Activated CD4-positive, alpha-beta T cell treated with anti-CD3 and anti-CD28 coated beads, Interleukin-10, Interleukin-2, amounts not matched to agents 100 ng/mL and 50 ng/mL, durations not matched to agents 16 hours and 8 hours (primary cell): ENCODE results near the gene NDFIP2.

Source experiments
- DNase-seq: peaks from one replicate; pipeline ENCODE4 v3.0.0-alpha.2; 2020

The NDFIP2 gene

DNA sequence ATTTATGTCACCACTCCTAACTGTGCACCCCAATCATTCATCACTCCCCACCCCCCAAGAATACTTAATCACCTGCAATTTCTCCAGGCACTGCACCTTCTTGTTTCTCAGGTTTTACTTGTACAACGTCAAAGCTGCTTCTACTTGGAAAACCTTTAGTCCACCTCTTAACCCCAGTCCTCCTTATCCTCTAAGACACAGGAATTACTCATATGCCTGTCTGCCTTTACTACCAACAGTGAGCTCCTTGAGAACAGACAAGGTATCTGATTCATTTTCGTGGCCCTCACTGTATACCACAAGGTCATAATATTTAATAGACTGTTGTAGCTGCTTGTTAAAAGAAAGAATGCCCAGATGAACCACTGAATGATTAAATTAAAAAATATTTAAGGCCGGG lies 21.0 kb upstream of the NDFIP2 start:
- no peak for DNase-seq

DNA sequence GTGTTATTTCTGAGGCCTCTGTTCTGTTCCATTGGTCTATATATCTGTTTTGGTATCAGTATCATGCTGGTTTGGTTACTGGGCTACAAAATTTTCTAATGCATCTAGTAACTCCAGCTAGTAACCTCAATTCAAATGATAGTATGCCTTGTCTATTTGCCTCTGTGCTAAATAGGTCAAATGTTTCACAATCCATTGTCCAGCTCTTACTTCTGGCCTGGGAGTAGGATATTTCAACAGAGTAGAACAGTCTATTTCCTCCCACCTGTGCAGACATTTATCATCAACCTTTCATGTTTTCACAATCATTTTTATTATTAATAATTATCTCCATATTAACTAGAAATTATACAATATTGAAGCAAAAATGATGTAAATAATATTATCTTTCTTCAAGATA lies 18.1 kb upstream of the NDFIP2 start:
- DNase-seq = no peak

DNA sequence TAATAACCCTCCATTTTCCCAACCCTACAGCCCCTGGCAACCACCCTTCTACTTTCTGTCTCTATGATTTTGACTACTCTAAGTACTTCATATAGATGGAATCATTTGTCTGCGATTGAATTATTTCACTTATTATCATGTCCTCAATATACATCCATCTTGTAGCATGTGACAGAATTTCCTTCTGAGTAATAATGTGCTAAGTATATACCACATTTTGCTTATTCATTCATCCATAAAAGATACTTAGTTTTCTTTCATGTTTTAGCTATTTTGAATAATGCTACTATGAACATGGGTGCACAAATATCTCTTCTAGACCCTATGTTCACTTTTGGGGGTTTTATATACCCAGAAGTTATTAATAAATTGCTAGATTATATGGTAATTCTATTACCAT lies 17.4 kb upstream of the NDFIP2 start:
- no peak for DNase-seq

- DNase-seq = no peak
Observed at GRCh38 chr13:79466872-79467271, 14.1 kb upstream of the NDFIP2 start.

DNA sequence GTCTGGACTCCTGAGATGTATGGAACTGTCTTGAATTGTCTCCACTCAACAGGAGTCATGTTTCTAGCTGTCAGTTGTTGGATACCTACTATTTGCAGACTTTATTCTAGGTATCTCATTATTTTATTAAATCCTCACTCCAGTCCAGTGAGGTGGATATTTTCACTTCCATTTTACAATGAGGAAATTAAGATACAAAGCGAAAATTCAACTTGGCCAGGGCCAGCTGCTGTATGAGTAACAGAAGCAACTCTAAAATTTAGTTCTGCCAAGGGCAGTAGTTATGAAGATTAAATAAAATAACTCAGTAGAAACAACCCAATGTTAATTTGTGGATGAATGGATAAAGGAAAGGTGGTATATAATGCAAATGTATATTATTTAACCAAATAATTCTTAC lies 12.6 kb upstream of the NDFIP2 start:
- DNase-seq = no peak

GRCh38 chr13:79468819-79469218 lies 12.1 kb upstream of the NDFIP2 start:
- no peak for DNase-seq

GRCh38 chr13:79469608-79470007 lies 11.3 kb upstream of the NDFIP2 start:
- DNase-seq = no peak

DNA sequence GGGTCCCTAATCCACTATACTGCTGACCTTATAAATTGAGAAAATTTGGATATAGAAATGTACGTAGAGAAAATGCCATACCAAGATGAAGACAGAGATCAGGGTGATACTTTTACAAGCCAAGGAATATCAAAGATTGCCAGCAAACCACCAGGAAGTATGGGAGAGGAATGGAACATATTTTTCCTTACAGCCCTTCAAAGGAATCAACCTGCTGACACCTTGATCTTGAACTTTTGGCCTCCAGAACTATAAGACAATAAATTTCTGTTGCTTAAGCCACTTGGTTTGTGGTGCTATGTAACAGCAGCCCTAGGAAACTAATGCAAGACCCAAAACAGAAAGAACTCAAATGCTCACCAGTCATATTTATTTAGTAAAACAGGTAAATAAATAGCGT lies 10.3 kb upstream of the NDFIP2 start:
- no peak for DNase-seq

- no peak for DNase-seq
Observed at GRCh38 chr13:79475569-79475968, 5.4 kb upstream of the NDFIP2 start.

- DNase-seq = no peak
Observed at GRCh38 chr13:79477968-79478367, 3.0 kb upstream of the NDFIP2 start.

- no peak for DNase-seq
Observed at GRCh38 chr13:79479882-79480281, 1.1 kb upstream of the NDFIP2 start.

- peak; percentile 75 for DNase-seq
Observed at GRCh38 chr13:79481685-79482052, 714 bp downstream of the NDFIP2 start.

DNA sequence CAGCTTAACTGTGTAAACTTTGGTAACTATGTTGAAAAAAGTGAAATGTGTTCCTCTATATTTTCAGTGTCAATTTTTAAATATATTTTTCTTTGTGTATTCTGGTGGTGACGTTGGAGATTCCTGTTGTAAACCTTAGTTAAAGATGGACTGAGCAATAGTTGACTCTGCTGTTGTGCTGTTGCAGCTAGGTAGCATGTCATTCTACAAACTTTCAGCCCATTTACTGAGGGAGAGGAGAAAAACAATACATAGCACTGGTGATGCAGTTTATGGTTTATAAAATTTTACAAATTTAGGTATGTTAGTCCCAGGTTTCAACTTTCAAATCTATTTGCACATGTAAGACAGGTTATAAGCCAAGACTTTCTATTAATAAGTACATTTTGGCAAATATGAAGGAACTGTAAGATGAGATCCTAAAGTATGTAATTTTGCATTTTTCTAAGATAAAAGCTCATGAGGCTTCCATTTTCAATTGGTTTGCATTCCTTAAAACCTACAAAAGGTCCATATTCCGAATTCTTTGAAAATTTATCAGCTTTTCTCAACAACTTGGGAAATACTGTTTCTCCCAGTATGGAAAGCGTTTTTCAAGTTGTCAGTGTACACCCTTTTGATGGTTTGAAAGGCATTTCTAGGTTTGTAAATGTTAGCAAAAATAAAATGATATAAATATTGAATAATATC lies 1.5 kb downstream of the NDFIP2 start:
- DNase-seq = no peak

DNA sequence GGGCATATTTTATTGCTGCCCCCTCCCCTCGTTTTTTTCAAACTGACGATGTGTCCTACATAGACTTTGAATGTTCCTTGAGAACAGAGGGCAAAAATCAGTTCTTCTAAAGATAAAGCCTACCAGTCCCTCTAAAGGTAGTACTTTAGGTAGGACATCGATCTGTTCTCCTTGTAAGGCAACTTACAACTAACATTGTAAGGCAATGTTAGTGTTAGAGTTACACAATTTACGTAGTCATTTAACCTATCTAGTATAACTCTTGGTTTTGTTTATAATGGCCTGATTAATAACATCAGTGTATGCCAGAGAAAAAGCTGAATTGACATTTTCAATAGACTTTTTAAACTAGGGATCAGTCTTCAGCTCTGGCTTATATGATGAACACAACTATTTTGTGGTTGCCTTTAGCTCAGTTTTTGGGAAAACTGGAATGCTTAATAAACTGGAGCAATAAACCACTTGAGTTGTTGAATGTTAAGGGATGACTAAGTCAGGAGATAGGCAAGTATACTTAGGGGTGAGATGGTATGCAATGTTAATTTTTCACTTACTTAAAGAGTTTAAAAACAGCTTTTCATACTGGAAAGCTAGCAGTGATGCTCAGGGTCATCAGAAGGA lies 2.2 kb downstream of the NDFIP2 start:
- no peak for DNase-seq

DNA sequence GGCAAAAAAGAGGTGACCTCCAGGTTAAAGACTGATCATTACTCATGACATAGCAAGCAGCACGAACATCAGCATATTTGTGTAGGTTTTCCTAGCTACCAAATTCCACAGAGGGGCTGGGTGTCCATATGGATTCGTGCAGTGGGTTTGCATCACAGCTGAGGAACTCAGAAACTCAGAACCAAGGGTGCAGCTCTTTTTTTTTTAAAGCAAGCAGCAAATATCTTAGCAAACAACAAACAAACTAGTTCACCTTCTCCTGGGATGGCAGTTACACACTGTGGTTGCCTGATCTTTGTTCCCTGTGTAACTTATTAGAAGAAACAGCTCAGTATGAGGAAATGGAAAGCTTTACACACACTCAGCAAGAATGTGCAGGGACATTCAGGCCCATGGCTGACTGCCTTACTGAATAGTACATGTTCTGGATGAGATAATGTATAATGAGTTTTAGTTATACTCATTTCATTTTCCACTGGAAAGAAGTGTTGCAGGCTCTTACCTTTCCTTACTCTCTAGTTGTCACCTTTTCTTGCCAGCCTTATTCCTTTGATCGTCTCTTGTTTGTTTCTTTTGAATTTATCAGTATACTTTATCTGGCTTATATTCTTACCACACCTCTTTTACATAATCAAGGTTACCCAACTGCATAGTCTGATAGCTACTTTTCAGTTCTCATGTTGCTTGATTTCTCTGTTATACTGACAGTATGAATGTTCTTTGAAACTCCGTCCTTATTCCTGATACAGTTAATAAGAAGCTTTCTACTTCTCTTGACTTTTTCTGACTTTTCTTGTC lies 4.3 kb downstream of the NDFIP2 start:
- DNase-seq = peak; percentile 49

GRCh38 chr13:79486433-79487188 lies 5.7 kb downstream of the NDFIP2 start:
- DNase-seq = no peak

DNA sequence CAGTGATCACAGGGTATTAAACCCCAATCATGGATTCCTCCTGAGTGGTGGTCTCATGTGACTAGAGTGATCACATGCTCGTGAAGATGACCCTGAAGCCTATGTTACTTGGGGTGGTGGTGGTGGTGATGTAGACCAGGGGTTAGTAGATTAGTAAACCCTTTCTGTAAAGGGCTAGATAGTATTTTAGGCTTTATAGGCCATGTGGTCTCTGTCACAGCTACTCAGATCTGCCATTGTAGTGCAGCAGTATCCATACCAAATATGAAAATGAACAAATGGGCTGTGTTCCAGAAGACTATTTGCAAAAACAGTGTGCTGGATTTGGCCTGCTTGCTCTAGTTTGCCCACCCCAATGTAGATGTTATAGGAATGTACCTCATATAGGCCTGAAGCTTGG lies 9.4 kb downstream of the NDFIP2 start:
- DNase-seq = no peak

GRCh38 chr13:79490824-79491223 lies 9.9 kb downstream of the NDFIP2 start:
- DNase-seq = no peak

DNA sequence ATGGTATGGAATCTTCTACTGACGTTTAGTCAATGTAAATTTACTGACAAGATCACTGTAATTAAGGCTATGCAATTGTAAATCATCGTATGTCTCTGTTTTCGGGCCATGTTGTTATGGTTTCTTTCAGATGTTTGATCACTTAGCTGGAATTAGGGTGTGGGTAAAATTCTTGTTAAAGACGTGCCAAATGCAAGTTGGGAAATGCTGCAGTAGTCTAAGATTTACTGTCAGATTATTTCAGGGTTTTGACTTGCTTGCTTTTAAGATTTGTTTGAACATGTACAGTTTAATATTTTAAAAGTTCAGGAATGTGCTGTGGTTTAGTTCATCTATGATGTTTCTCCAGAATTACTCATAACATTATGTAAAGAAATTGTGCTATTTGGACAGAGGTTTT lies 10.8 kb downstream of the NDFIP2 start:
- DNase-seq = no peak

DNA sequence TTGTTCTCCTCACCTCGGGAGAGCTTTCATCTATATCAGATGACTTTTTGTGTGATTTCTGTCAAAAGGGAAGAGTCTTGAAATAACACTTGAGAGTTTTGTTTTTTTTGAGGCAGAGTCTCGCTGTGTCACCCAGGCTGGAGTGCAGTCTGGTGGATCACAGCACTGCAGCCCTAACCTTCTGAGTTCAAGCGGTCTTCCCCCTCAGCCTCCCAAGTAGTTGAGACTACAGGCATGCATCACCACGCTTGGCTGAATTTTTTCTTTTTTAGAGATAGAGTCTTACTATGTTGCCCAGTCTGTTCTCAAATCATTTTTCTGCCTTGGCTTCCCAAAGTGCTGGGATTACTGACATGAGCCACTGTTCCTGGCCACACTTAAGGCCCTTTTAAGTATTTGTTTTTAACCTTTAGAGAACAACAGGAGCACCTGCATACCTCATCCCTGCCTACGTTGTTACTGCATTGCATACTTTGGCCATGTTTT lies 11.4 kb downstream of the NDFIP2 start:
- peak; percentile 52 for DNase-seq

DNA sequence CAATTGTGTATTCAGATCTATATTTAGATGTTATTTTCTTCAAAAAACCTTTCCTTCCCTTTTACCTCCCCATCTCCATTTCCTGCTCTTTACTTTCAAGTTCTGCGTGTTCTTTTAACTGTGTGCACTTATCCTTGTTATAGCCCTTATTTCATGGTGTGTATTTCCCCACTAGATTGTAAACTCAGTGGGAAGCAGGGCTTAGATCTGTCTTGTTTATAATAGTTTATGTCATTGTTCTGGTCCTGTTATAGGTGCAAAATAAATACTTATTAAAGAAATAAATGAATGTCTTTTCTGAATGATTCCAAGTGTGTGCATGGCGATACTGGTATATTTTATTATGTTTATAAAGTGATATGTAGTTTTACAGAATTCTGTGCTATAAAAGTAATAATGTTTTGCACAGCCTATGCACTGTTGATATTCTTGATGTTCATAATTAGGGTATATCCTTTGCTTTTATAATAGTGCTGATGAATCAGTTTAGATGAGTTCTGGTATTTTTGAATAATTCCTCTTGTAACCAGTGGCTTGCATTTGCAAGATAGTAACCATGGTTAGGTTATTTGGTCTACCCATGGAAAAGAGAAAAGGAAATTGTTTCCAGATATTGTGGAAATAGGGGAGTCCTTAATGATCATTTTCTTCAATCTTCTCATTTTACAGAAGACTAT lies 12.1 kb downstream of the NDFIP2 start:
- DNase-seq = no peak

DNA sequence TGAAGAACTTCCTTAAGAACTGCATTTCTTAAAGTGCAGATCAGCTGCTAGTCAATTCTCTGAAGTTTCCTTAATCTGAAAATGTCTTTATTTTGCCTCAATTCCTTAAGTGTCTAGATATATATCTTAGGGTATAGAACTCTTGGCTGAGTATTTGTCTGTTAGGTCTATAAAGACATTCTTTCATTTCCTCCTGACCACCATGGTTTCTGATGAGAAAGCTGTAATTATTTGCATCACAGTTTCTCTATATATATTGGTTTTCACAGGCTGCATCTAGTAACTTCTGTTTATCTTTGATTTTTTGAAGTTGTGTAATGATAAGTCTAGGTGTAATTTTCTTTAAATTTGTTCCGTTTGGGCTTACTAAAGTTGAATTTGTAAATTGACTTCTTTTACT lies 15.2 kb downstream of the NDFIP2 start:
- DNase-seq = no peak

GRCh38 chr13:79497064-79497463 lies 16.1 kb downstream of the NDFIP2 start:
- no peak for DNase-seq
